Colonic mucosa (tissue), 4 donors: ENCODE data around the gene COMMD4. TPM values are rescaled to one million over a fixed set of nuclear protein-coding genes. Genes with fewer than 3 reads are reported as not detected.

Source experiments
- DNase-seq: peaks from one replicate; pipeline ENCODE4 v3.0.0-alpha.2; 2020
- H3K27ac ChIP-seq: fragments of 200-600 bp; one replicate; pipeline ENCODE4 v1.8.0; 2021
- H3K27me3 ChIP-seq: fragments of 200-600 bp; one replicate; pipeline ENCODE4 v1.8.0; 2021
- H3K36me3 ChIP-seq: fragments of 200-600 bp; one replicate; pipeline ENCODE4 v1.8.0; 2021
- H3K4me1 ChIP-seq: fragments of 200-600 bp; one replicate; pipeline ENCODE4 v1.8.0; 2021; ENCODE audit warnings: mild to moderate bottlenecking
- H3K4me3 ChIP-seq: fragments of 200-600 bp; one replicate; pipeline ENCODE4 v1.8.0; 2021
- H3K9ac ChIP-seq, 2 donors: one replicate each; pipeline ENCODE4 v1.7.0; 2013; ENCODE audit warnings: control low read depth in 2 of 2, low read depth in 2 of 2, low read length in 2 of 2
- H3K9me3 ChIP-seq: fragments of 200-600 bp; one replicate; pipeline ENCODE4 v1.8.0; 2021
- intact Hi-C: fragments of 100-400 bp; cut with DNase I; formaldehyde crosslinking; loops from one replicate; pipeline ENCODE4 v1.14.1; 2022
- total RNA-seq, 2 donors: library from RNA; stranded (reverse); fragmentation: NEBNext Ultra II Directional in 1 of 2; extraction: Animal tissue kit (Norgen Biotek cat#: 25700) in 1 of 2; gene quantifications; one replicate each; pipeline ENCODE4 v1.2.1, GENCODE V29; 2021
- TF ChIP-seq, protein P1 (sequence below): fragments of 200-600 bp; IDR thresholded peaks from one replicate; pipeline ENCODE4 v1.8.0; 2022; ENCODE audit warnings: antibody characterized with exemption, mild to moderate bottlenecking
- donor health status: healthy.
- donor health status: DM: no; HTN: no; CAD: no.
- donor health status: DM: no; HTN: no; CAD: no.

COMMD4 gene
- total RNA-seq, 2 donors from 2014 or later = 69.8 to 127 TPM

DNA sequence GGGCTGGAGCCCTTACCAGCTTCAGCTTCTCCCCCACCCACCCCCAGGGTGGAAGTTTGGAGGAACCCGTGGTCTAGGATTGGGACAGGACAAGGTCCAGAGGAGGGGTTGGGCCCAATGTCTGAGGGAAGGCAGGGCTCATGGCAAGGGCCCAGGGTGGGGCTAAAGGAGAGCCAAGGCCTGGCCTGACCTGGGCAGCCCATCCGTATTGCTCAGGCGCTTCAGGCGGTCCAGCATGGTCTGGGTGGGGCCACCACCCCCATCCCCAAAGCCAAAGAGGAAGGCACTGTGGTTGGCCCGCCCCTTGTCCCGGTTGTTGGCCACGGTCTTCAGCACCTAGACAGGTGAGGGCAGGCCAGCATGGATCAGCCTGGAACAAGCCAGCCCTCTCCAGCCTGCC is 25.0 kb downstream of the COMMD4 start:
- Histone ChIP-seq H3K9me3 (no peaks in the 10 kb centered on the region), H3K36me3 (no peaks in the 10 kb centered on the region), H3K27me3 (no peaks in the 10 kb centered on the region), H3K4me1 (no peaks in the 10 kb centered on the region), H3K27ac (no peak overlapping the region), H3K9ac (no peak overlapping the region), H3K4me3 (no peak overlapping the region)
- no peak for DNase-seq
- TF ChIP-seq, protein P1, sequence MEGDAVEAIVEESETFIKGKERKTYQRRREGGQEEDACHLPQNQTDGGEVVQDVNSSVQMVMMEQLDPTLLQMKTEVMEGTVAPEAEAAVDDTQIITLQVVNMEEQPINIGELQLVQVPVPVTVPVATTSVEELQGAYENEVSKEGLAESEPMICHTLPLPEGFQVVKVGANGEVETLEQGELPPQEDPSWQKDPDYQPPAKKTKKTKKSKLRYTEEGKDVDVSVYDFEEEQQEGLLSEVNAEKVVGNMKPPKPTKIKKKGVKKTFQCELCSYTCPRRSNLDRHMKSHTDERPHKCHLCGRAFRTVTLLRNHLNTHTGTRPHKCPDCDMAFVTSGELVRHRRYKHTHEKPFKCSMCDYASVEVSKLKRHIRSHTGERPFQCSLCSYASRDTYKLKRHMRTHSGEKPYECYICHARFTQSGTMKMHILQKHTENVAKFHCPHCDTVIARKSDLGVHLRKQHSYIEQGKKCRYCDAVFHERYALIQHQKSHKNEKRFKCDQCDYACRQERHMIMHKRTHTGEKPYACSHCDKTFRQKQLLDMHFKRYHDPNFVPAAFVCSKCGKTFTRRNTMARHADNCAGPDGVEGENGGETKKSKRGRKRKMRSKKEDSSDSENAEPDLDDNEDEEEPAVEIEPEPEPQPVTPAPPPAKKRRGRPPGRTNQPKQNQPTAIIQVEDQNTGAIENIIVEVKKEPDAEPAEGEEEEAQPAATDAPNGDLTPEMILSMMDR = no peak
- intact Hi-C loops = loop anchor here (10.0 kb wide), 1 partner anchor 284 kb away; the partner anchor contains the start of genes IMP3 and SNX33

DNA sequence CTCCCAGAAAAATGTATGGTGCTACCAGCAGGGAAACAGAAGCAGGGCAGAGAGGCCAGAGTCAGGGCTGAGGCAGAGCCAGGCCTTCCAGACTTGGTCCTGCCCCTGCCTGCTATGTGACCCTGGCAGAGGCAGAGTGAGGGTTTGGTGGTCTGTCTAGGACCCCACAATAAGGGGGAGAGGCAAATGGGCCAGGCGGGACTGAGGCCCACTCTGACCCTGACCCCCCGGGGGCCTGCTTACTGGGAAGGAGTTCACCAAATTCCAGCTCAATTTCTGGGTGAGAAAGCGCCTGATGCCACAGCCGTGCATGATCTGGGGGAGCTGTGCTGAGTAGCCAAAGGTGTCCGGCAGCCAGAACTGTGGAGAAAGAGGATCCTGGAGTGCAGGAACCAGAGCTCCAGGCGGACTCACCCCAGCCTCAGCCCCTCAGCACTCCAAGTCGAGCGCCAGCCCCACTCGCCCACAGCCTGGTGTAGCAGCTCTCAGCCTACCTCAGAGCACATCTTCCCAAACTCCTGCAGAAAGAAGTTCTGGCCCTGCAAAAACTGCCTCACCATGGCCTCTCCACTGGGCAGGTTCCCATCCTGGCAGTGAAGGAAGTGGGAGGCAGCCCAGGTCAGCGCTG is 25.6 kb downstream of the COMMD4 start:
- Histone ChIP-seq H3K4me3 (no peak overlapping the region), H3K27me3 (no peaks in the 10 kb centered on the region), H3K36me3 (no peaks in the 10 kb centered on the region), H3K4me1 (no peaks in the 10 kb centered on the region), H3K27ac (no peak overlapping the region), H3K9me3 (no peaks in the 10 kb centered on the region), H3K9ac (no peak overlapping the region)
- intact Hi-C loops = loop anchor here (10.0 kb wide), 1 partner anchor 283 kb away; the partner anchor contains the start of genes IMP3 and SNX33
- no peak for DNase-seq
- TF ChIP-seq, protein P1 = no peak

DNA sequence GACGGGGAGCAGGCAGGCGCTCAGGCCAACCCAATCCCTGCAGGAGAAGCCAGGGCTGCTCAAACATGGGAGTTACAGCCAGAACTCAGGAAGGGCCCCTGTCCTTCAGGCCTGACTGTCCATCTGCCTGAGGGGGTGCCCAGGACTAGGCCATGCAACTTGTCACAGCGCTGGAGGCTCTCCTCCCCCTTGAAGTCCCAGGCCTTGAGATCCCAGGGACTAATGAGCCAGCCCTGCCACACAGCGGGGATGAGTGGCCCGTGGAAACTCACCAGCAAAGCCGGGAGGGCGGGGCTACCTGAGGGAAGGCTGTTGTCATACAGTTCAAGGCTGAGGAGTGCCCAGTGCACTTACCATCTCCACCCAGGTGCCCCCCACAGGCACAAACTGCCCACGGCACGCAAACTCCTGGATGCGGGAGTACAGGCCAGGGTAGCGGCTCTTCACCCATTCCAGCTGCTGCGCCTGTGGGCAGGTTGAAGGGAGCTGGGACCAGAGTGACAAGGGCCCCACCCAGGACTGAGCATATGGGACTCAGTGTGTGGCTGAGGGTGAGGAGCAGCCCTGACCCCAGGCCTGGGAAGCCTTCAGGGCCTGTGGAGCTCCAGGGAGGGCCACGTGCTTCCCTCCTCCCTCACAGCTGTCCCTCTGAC is 26.3 kb downstream of the COMMD4 start:
- Histone ChIP-seq H3K9me3 (no peaks in the 10 kb centered on the region), H3K36me3 (no peaks in the 10 kb centered on the region), H3K27me3 (no peaks in the 10 kb centered on the region), H3K4me1 (no peaks in the 10 kb centered on the region), H3K4me3 (no peak overlapping the region), H3K9ac (no peak overlapping the region), H3K27ac (no peak overlapping the region)
- no peak for DNase-seq
- TF ChIP-seq, protein P1 = no peak
- intact Hi-C loops = loop anchor here (10.0 kb wide), 1 partner anchor 283 kb away; the partner anchor contains the start of genes IMP3 and SNX33

DNA sequence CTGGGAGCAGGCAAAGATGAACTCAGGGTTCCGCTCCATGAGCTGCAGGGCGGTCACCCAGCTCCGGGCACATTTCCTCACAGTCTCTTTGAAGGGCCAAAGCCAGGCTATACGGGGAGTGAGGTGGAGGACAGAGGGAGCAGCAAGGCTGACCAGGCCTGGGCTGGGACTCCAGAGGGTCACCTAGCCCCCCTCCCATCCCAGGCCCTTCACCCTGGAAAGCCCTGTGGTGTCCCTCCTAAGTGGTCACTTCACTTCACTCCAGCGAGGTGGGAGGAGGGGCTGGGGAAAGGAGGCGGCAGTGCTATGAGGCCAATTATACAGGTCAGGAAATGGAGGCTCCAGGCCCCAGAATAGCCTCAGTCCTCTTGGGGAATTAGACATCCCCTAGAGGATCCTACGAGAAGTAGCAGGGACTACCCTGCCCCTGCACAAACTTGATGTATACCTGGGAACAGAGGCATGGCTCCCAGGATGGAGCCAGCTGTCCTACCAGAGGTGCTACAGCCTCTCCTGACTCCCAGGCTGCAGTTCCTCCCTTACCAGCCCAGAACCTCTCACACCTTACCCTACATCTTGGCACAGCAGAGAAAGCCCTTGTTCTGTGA is 26.9 kb downstream of the COMMD4 start:
- Histone ChIP-seq H3K9ac (no peak overlapping the region), H3K4me3 (no peak overlapping the region), H3K4me1 (peaks cover 5% of the 10 kb centered on the region), H3K27ac (no peak overlapping the region), H3K27me3 (no peaks in the 10 kb centered on the region), H3K36me3 (no peaks in the 10 kb centered on the region), H3K9me3 (no peaks in the 10 kb centered on the region)
- TF ChIP-seq, protein P1 = no peak
- intact Hi-C loops = loop anchor here (10.0 kb wide), 1 partner anchor 282 kb away; the partner anchor contains the start of genes IMP3 and SNX33
- no peak for DNase-seq

DNA sequence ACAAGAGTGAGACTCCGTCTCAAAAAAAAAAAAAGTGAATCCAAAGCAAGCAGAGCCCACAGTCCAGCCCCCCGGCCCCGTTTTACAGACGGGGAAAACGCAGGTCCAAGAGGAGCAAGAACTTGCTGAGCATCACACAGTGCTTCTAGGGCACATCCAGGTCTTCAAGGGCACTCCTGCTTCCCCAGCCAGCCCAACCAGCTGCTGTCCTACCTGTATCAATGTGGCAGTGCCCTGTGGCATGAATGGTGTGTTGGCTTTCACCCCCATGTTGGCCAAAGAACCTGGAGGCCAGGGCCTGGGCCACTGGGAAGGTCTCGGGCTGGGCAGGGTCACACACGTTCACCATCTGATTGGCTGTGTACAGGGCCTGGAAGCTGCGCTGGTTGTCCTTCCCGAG is 27.9 kb downstream of the COMMD4 start:
- Histone ChIP-seq H3K36me3 (no peaks in the 10 kb centered on the region), H3K4me3 (no peak overlapping the region), H3K4me1 (peaks cover 5% of the 10 kb centered on the region), H3K9ac (no peak overlapping the region), H3K27me3 (no peaks in the 10 kb centered on the region), H3K27ac (no peak overlapping the region), H3K9me3 (no peaks in the 10 kb centered on the region)
- no peak for DNase-seq
- intact Hi-C loops = loop anchor here (10.0 kb wide), 1 partner anchor 281 kb away; the partner anchor contains the start of genes IMP3 and SNX33
- TF ChIP-seq, protein P1 = no peak
